CD4-positive, alpha-beta T cell treated with Interleukin-4 for 1 hour (primary cell): ENCODE data around the gene SLC13A2.

ENCODE experiments used
- DNase-seq, 2 donors: peaks; one replicate each; pipeline ENCODE4 v3.0.0-alpha.2; 2020 to 2022

The SLC13A2 gene

GRCh38 chr17:28471531-28472342 is 1.7 kb upstream of the SLC13A2 start:
- DNase-seq = no peak

- no peak for DNase-seq
Measured at GRCh38 chr17:28472871-28473497, 460 bp upstream of the SLC13A2 start.

GRCh38 chr17:28474111-28474531 is 677 bp downstream of the SLC13A2 start:
- DNase-seq = no peak

GRCh38 chr17:28475151-28475900 is 1.9 kb downstream of the SLC13A2 start:
- DNase-seq = no peak

GRCh38 chr17:28476076-28476865 is 2.8 kb downstream of the SLC13A2 start:
- DNase-seq = no peak

- DNase-seq = no peak
Measured at GRCh38 chr17:28477928-28478327, 4.5 kb downstream of the SLC13A2 start.

GRCh38 chr17:28478712-28479615 is 5.5 kb downstream of the SLC13A2 start:
- no peak for DNase-seq

GRCh38 chr17:28480278-28480677 is 6.8 kb downstream of the SLC13A2 start:
- no peak for DNase-seq

- no peak for DNase-seq
Measured at GRCh38 chr17:28480799-28481571, 7.5 kb downstream of the SLC13A2 start.

- no peak for DNase-seq
Measured at GRCh38 chr17:28482551-28483199, 9.2 kb downstream of the SLC13A2 start.

- no peak for DNase-seq
Measured at GRCh38 chr17:28484296-28484695, 10.9 kb downstream of the SLC13A2 start.

- no peak for DNase-seq
Measured at GRCh38 chr17:28485049-28485448, 11.6 kb downstream of the SLC13A2 start.

- DNase-seq = no peak
Measured at GRCh38 chr17:28487881-28488532, 14.6 kb downstream of the SLC13A2 start.

- DNase-seq = no peak
Measured at GRCh38 chr17:28488533-28489276, 15.3 kb downstream of the SLC13A2 start.

- DNase-seq = no peak
Measured at GRCh38 chr17:28491286-28491685, 17.8 kb downstream of the SLC13A2 start.

GRCh38 chr17:28491860-28492259 is 18.4 kb downstream of the SLC13A2 start:
- DNase-seq = no peak

GRCh38 chr17:28492352-28493310 is 19.2 kb downstream of the SLC13A2 start:
- no peak for DNase-seq

GRCh38 chr17:28493460-28493859 is 20.0 kb downstream of the SLC13A2 start:
- DNase-seq = no peak
